GM19395 (cell line): ENCODE measurements around the gene ATPAF1.

Experiments
- ATAC-seq: cut with Tn5 transposase; IDR thresholded peaks from one replicate; pipeline ENCODE4 v1.9.1; 2021; ENCODE audit warnings: mild to moderate bottlenecking, moderate library complexity; ENCODE audit not compliant: unreplicated experiment

The ATPAF1 gene

GRCh38 chr1:46596036-46596435 lies 72.1 kb downstream of the ATPAF1 start:
- ATAC-seq = no peak

GRCh38 chr1:46595127-46595526 lies 73.0 kb downstream of the ATPAF1 start:
- no peak for ATAC-seq

GRCh38 chr1:46594063-46594462 lies 74.1 kb downstream of the ATPAF1 start:
- ATAC-seq = no peak

GRCh38 chr1:46592823-46593222 lies 75.3 kb downstream of the ATPAF1 start:
- no peak for ATAC-seq

GRCh38 chr1:46589529-46589928 lies 78.6 kb downstream of the ATPAF1 start:
- no peak for ATAC-seq

- no peak for ATAC-seq
Measured at GRCh38 chr1:46587069-46587468, 81.1 kb downstream of the ATPAF1 start.

- no peak for ATAC-seq
Measured at GRCh38 chr1:46585312-46585938, 82.7 kb downstream of the ATPAF1 start.

- no peak for ATAC-seq
Measured at GRCh38 chr1:46583494-46583893, 84.7 kb downstream of the ATPAF1 start.

GRCh38 chr1:46582972-46583371 lies 85.2 kb downstream of the ATPAF1 start:
- ATAC-seq = no peak
